Measurements from ENCODE around the gene SLC7A4.

SLC7A4 gene

GRCh38 chr22:20997536-20998257 is 34.7 kb downstream of the SLC7A4 start:
- no peak for DNase-seq (ENCODE audit: low read depth)

DNA sequence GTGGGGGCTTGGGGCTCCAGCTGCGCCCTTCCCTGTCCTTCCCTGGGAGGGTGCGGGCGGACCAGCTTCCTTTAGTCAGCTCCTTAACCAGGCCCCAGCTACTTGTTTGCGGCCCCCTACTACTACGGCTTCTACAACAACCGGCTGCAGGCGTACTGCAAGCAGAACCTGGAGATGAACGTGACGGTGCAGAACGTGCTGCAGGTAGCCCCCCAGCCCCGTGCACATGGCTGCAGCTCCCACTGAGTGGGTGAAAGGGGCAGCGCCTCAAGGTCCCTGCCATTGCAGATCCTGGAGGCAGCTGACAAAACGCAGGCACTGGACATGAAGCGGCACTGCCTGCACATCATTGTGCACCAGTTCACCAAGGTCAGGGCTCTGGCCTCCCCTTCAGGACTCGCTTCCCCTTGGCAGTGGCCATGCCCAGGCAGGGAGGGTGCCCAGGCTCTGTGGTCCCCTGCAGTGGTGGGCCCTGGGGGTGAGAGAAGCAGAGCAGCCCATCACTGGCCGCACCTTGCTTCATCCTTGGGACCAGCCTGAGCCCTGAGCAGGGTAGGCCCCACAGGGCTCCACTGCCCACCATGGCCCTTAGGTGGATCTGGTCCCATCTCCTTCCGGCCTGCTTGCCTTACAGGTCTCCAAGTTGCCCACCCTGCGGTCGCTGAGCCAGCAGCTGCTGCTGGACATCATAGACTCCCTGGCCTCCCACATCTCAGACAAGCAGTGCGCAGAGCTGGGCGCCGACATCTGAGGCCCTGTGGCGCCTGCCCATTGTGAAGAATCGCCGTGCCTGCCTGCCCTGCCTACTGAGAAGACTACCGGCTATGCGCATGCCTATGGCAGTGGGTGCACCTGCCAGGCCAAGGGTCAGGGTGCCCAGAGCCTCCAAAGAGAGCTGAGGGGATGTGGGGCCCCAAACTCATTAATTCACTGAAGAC is 35.5 kb downstream of the SLC7A4 start:
- DNase-seq (ENCODE audit: low read depth): no peak

GRCh38 chr22:20996031-20996410 is 36.3 kb downstream of the SLC7A4 start:
- DNase-seq (ENCODE audit: low read depth): no peak

- no peak for DNase-seq (ENCODE audit: low read depth)
These were observed 36.9 kb downstream of the SLC7A4 start for GRCh38 chr22:20995329-20996030.

GRCh38 chr22:20994902-20995241 is 37.5 kb downstream of the SLC7A4 start:
- no peak for DNase-seq (ENCODE audit: low read depth)

DNA sequence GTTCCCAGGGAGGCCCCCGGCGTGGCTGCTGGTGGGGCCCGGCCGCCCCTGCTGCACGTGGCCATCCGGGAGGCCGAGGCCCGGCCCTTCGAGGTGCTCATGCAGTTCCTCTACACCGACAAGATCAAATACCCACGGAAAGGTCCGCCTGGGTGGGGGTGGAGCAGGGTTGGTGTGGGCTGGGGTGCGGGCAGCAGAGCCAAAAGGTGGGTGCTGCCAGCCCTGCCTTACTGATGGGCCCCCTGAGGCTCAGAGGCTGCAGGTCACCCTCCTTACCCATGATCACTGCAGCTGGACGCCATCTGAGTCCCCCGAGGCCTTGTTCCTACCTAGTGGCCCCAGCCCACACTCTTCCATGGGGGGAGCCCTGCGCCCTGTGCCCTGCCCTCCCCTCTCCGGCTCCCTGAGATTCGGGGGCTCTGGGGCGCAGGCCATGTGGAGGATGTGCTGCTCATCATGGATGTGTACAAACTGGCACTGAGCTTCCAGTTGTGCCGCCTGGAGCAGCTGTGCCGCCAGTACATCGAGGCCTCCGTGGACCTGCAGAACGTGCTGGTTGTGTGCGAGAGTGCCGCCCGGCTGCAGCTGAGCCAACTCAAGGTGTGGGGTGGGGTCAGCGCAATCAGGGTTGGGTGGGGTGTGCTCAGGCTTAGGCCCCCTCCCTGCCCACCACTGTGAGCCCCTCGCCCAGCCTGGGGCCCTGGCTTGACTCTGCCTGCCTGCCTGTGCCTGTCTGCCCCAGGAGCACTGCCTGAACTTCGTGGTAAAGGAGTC is 38.0 kb downstream of the SLC7A4 start:
- no peak for DNase-seq (ENCODE audit: low read depth)

DNA sequence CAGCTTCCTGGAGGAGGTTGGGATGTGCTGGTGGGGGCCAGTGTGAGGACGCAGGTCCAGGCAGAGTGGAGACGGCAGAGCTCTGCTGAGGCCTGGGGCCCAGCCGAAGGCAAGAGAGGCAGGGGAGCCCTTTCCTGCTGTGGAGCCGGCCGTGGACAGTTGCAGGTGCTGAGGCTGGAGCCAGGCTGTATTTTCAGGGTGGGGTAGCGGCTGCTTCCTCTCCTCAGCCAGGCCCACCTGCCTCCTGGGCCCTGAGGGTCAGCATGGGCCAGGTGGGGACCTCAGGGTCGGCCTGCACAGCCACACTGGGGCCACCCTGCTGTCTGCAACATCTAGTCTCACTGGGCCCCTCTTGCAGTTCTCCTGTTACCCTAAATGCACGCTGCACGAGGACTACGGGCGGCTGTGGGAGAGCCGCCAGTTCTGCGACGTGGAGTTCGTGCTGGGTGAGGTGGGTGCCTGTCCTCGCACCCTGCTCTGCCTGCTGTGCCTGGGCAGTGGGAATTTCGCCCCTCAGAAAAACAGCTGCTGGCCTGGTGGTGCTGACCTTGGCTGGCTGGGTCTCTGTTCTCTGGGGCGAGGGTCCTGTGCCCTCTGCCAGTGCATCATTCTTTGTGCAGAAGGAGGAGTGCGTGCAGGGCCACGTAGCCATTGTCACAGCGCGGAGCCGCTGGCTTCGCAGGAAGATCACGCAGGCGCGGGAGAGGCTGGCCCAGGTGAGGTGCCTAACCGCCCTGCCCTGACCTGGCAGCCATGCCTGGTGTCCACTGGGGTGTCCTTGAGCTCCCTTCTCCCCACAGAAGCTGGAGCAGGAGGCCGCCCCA is 38.8 kb downstream of the SLC7A4 start:
- DNase-seq (ENCODE audit: low read depth): no peak

GRCh38 chr22:20992456-20993303 is 39.7 kb downstream of the SLC7A4 start:
- no peak for DNase-seq (ENCODE audit: low read depth)

DNA sequence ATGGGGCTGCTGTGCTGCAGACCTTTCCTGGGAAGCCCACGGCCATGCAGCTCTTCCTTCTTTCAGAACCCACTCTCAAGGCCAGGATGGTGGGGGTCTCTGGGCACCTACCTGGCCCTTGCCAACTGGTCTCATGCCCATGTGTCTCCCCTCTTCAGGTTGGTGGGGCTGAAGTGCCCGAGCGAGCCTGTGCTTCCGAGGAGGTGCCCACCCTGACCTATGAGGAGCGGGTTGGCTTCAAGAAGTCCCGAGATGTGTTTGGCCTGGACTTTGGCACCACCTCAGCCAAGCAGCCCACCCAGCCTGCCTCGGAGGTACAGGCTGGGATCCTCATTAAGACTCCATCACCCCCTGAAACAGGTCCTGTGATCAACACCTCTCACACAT is 40.3 kb downstream of the SLC7A4 start:
- DNase-seq (ENCODE audit: low read depth): no peak

GRCh38 chr22:20991252-20992055 is 40.9 kb downstream of the SLC7A4 start:
- DNase-seq (ENCODE audit: low read depth): no peak

- no peak for DNase-seq (ENCODE audit: low read depth)
These were observed 41.9 kb downstream of the SLC7A4 start for GRCh38 chr22:20990184-20991180.

GRCh38 chr22:20989323-20990138 is 42.8 kb downstream of the SLC7A4 start:
- DNase-seq (ENCODE audit: low read depth): no peak

- no peak for DNase-seq (ENCODE audit: low read depth)
These were observed 43.6 kb downstream of the SLC7A4 start for GRCh38 chr22:20988573-20989322.

GRCh38 chr22:20987375-20987774 is 45.0 kb downstream of the SLC7A4 start:
- no peak for DNase-seq (ENCODE audit: low read depth)

GRCh38 chr22:20986365-20986764 is 46.0 kb downstream of the SLC7A4 start:
- no peak for DNase-seq (ENCODE audit: low read depth)

- DNase-seq (ENCODE audit: low read depth): no peak
These were observed 46.6 kb downstream of the SLC7A4 start for GRCh38 chr22:20985720-20986119.
